Measurements from ENCODE around the gene PCMTD2. TPM values are rescaled to one million over a fixed set of nuclear protein-coding genes. Genes with fewer than 3 reads are reported as not detected.
"Not testable (repeated sequence)": the region's sequence is repeated elsewhere in the genome, so short reads cannot be mapped to it uniquely, and the experiment has no call there.

The PCMTD2 gene
- total RNA-seq, 4 donors from 2014 or later, result 34.5 to 90.8 (median 46.9) TPM

DNA sequence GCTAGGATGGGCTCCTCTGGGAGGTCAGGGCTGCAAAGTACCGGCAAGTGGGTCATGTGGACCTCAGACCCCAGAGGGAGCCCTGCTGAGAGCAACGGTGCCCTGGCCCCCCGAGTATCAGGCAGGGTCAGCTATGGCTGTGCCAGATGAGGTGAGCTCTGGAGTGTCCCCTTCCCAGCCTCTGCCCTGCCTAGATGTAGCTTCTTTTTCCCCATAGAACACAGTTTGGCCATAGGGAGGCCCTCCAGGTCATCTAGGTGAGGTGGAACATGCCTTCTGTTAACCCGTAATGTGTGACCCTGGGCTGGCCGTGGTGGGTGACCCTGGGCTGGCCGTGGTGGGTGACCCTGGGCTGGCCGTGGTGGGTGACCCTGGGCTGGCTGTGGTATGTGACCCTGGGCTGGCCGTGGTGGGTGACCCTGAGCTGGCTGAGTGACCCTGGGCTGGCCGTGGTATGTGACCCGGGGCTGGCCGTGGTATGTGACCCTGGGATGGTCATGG lies 21.2 kb upstream of the PCMTD2 start:
- no peaks in the 10 kb centered on the region for H3K27me3 ChIP-seq
- TF ChIP-seq, protein P1, sequence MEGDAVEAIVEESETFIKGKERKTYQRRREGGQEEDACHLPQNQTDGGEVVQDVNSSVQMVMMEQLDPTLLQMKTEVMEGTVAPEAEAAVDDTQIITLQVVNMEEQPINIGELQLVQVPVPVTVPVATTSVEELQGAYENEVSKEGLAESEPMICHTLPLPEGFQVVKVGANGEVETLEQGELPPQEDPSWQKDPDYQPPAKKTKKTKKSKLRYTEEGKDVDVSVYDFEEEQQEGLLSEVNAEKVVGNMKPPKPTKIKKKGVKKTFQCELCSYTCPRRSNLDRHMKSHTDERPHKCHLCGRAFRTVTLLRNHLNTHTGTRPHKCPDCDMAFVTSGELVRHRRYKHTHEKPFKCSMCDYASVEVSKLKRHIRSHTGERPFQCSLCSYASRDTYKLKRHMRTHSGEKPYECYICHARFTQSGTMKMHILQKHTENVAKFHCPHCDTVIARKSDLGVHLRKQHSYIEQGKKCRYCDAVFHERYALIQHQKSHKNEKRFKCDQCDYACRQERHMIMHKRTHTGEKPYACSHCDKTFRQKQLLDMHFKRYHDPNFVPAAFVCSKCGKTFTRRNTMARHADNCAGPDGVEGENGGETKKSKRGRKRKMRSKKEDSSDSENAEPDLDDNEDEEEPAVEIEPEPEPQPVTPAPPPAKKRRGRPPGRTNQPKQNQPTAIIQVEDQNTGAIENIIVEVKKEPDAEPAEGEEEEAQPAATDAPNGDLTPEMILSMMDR (IDR thresholded peaks at IDR 0.05), result no peak
- no peak for TF ChIP-seq POLR2A (IDR thresholded peaks at IDR 0.05)
- no peaks in the 10 kb centered on the region for H3K36me3 ChIP-seq
- H3K27ac ChIP-seq, result no peak overlapping the region
- peaks cover 0 to 8% (median 0%) of the 10 kb centered on the region in 4 donors for H3K4me1 ChIP-seq
- DNase-seq, result peak in 1 of 3 donors; percentile 42
- H3K9me3 ChIP-seq, result no peaks in the 10 kb centered on the region
- H3K4me3 ChIP-seq, result no peak overlapping the region

GRCh38 chr20:64234921-64235565 lies 20.5 kb upstream of the PCMTD2 start:
- not testable (repeated sequence) for H3K27me3 ChIP-seq, H3K4me1 ChIP-seq, H3K4me3 ChIP-seq, H3K9me3 ChIP-seq, H3K27ac ChIP-seq, H3K36me3 ChIP-seq
- DNase-seq, result peak in 1 of 3 donors; percentile 26

- Histone ChIP-seq H3K27me3 (no peaks in the 10 kb centered on the region), H3K27ac (no peak overlapping the region), H3K4me1 (no peaks in the 10 kb centered on the region), H3K9me3 (no peaks in the 10 kb centered on the region), H3K36me3 (no peaks in the 10 kb centered on the region), H3K4me3 (no peak overlapping the region)
- no peak for TF ChIP-seq POLR2A (IDR thresholded peaks at IDR 0.05)
- TF ChIP-seq, protein P1 (IDR thresholded peaks at IDR 0.05), result no peak
- DNase-seq, result peak in 1 of 3 donors; percentile 24
Measured at GRCh38 chr20:64236137-64237088, 19.1 kb upstream of the PCMTD2 start.

DNA sequence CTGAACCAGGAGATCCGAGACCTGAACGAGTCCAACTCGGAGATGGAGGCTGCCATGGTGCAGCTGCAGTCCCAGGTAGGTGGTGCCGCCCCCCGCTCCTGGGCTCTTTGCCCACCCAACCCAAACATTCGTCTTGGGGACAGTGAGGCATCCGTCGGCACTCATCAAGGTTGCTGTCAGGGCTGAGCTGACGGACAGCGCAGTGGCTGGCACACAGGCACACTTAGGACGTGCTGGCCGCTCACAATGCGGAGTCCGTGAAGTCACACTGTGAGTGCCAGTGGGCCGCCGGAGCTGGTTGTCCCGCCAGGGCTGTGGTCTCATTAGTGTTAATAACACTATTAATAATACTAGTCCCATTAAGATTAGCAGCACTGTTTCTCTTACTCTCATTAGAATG lies 18.2 kb upstream of the PCMTD2 start:
- Histone ChIP-seq H3K4me1 (no peaks in the 10 kb centered on the region), H3K27ac (no peak overlapping the region), H3K27me3 (no peaks in the 10 kb centered on the region), H3K9me3 (no peaks in the 10 kb centered on the region), H3K4me3 (no peak overlapping the region), H3K36me3 (no peaks in the 10 kb centered on the region)
- TF ChIP-seq, protein P1 (IDR thresholded peaks at IDR 0.05), result no peak
- no peak for TF ChIP-seq POLR2A (IDR thresholded peaks at IDR 0.05)
- no peak for DNase-seq

DNA sequence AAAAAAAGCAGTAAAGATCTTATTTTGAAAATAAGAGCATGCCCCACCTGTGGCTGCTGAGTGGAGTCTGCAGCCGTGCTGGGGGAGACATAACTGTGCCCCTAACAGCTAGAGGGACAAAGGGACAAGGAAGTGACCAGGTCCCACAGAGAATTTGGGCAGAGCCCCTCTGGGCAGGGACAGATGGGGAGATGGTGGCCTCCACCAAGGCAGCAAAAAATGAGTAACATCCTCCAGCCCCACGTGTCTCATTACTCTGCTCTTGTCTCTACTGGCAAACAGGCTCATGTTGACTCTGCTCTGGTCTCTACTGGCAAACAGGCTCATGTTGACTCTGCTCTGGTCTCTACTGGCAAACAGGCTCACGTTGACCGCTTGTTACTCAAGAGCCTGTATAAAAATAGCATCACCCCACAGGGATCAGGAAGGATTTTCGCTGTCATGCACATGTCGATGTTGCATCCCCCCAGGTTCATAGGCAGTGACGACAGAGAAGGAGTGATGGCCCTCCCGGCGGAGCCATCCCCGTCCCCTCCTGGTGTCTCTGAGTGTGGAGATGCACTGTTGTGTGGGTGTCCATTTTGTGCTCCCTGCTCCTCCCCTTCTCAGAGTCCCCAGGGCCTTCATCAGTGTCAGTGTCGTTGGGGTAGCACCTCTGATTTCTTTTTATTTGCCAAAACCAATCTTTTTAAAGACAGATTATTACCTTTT lies 17.3 kb upstream of the PCMTD2 start:
- H3K27me3 ChIP-seq, result no peaks in the 10 kb centered on the region
- H3K4me3 ChIP-seq, result no peak overlapping the region
- no peak for DNase-seq
- no peaks in the 10 kb centered on the region for H3K9me3 ChIP-seq
- H3K4me1 ChIP-seq, result no peaks in the 10 kb centered on the region
- H3K36me3 ChIP-seq, result no peaks in the 10 kb centered on the region
- TF ChIP-seq, protein P1 (IDR thresholded peaks at IDR 0.05), result no peak
- no peak for TF ChIP-seq POLR2A (IDR thresholded peaks at IDR 0.05)
- H3K27ac ChIP-seq, result no peak overlapping the region
